GM19023 (cell line): Measurements from ENCODE around the gene KLHDC9.

Experiments used
- ATAC-seq: cut with Tn5 transposase; IDR thresholded peaks from one replicate; pipeline ENCODE4 v1.9.1; 2021; ENCODE audit warnings: mild to moderate bottlenecking, moderate library complexity; ENCODE audit not compliant: unreplicated experiment

Gene KLHDC9

GRCh38 chr1:161131523-161132409 is 33.6 kb downstream of the KLHDC9 start:
- ATAC-seq: no peak

DNA sequence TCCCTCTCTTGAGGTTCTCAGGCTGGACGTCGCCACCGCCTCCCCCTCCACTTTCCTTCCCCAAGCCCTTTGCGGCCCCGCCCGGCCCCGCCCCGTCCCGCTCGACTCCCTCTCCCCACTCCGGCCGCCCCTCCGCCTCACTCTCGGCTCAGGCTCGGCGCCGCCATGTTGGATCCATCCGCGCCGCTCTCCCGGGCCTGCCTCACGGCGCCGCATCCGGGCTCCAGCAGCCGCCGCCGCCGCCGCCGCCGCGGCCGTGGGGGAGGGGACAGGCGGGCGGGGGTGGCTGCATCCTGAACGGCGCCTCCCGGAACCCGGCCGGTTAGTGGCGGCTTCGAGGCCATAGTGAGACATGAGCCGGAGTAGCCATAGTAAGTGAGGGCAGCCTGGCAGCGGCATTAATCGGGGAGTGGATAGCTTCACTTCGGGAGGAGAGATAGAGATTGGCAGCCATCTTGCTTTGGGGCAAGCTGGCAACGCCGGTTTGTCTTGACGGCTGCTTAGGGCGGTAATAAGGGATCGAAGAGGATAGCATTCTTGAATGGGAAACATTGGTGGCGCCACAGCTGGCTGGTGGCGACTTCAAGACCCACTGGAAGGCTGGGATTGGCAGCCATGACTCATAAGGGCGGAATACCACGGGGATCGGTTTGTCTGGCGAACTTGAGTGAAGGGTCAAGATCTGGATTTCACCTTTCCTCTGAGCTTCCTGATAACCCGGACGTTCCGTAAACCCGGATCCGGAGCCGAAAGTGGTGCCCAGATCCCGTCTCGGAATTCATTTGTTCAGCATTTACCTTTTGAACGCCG is 34.5 kb downstream of the KLHDC9 start, which contains the start of gene DEDD:
TSS of gene DEDD (minus strand) at position 258 of the 810 bp plus-strand sequence. CDS start 8,205 bp downstream, outside the sequence.
- ATAC-seq: peak; percentile 96

- ATAC-seq: no peak
Measured at GRCh38 chr1:161133220-161133740, 35.1 kb downstream of the KLHDC9 start.

DNA sequence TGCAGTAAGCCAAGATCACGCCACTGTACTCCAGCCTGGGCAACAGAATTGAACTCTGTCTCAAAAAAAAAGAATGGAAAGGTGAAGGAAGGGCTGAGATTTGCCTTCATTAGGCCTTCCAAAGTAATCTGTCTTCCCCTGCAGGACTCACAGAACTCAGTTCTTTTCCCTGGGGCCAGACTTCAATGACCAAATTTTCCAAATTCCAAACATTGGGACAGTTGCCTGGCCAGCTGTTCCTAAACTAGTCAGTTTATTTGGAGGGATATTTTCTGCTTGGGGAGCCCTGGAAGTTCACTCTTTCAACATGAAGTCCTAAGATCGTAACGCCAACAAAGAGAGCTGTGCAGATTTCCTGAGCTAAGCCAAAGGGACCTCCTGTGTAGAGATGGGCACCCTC is 39.7 kb downstream of the KLHDC9 start:
- ATAC-seq: no peak

DNA sequence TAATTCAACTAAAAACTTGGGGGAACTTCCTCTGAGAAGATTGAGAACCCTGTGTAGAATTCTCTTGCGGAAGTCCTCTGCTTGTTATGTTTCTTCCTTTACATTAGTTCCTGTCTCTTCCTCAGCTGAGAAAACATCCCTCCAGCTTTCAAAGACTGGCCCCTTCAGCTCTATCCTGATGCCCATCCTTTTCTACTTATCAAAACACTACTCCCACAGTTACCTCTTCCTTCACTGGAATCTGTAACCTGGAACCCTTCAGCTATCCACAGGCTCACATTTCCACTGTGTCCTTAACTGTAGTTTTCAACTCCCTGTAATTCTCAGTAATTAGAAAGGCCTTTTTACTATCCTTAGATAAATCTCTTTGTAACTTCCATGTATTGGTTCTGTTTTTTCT is 40.3 kb downstream of the KLHDC9 start:
- no peak for ATAC-seq

- no peak for ATAC-seq
Measured at GRCh38 chr1:161139766-161140165, 41.6 kb downstream of the KLHDC9 start.

DNA sequence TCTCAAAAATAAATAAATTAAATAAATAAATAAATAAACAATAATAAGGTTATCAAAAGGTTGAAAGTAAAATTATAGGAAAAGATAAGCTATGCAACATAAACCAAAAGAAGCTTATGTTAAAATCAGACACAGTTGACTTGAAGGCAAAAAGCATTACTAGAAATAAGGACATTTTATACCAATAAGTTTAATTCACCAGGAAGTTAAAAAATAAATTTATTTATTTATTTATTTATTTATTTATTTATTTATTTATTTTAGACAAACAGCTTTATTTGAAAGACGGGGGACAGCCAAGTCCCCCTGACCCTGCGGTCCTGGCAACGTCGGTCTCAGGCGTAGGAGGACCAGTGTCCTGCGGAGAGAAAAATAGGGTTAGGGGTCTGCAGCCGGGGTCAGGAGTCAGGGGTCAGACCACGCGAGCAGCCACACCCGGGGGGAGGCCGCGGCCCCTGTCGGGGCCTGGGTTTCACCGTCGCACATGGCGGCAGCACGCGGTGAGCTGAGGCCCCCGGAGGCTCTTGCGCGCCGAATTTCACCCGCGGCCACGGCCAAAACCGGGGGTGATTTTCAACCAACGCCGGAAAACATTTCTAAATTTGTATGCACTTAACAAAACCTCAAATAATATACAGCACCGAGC is 42.7 kb downstream of the KLHDC9 start:
- ATAC-seq: no peak

GRCh38 chr1:161145832-161146231 is 47.7 kb downstream of the KLHDC9 start:
- no peak for ATAC-seq
